OCI-LY3 (cell line): Measurements from ENCODE around the gene AOX1.
A peak's percentile ranks its signal among the peaks of the same experiment; 100 is the strongest.

Experiments
- H2AFZ ChIP-seq: fragments of 200-600, 300-600 bp; shearing (Covaris generic); 2 replicates; pipeline ENCODE4 v1.6.0; 2014; ENCODE audit warnings: antibody characterized with exemption, low read depth, low read length
- H3K27ac ChIP-seq: fragments of 200-600, 300-600 bp; sonication (generic); 2 replicates; pipeline ENCODE4 v1.5.1; 2014; ENCODE audit warnings: mild to moderate bottlenecking, low read length, moderate library complexity, mixed read lengths
- H3K27me3 ChIP-seq: fragments of 200-600, 300-600 bp; sonication (generic); 2 replicates; pipeline ENCODE4 v1.6.1; 2014; ENCODE audit warnings: low read depth, low read length, mixed read lengths
- H3K36me3 ChIP-seq: fragments of 200-600, 300-600 bp; sonication (generic); replicated peaks from 2 replicates; pipeline ENCODE3; 2014; ENCODE audit warnings: low read depth, low read length, mixed read lengths
- H3K4me1 ChIP-seq: fragments of 300-600, 200-600 bp; sonication (generic); 2 replicates; pipeline ENCODE4 v1.6.1; 2014; ENCODE audit warnings: low read length, mixed read lengths
- H3K4me2 ChIP-seq: fragments of 200-600, 300-600 bp; sonication (generic); 2 replicates; pipeline ENCODE4 v1.6.1; 2014; ENCODE audit warnings: low read length, mixed read lengths
- H3K4me3 ChIP-seq: fragments of 300-600, 200-600 bp; sonication (generic); 2 replicates; pipeline ENCODE4 v1.5.1; 2014; ENCODE audit warnings: antibody characterized with exemption, mild to moderate bottlenecking, low read length, moderate library complexity
- H3K79me2 ChIP-seq: fragments of 300-600, 200-600 bp; shearing (Covaris generic); 2 replicates; pipeline ENCODE4 v1.6.1; 2014; ENCODE audit warnings: mild to moderate bottlenecking, low read length, mixed read lengths
- H3K9ac ChIP-seq: fragments of 300-600, 200-600 bp; shearing (Covaris generic); 2 replicates; pipeline ENCODE4 v1.6.0; 2014; ENCODE audit warnings: mild to moderate bottlenecking, low read length, moderate library complexity
- H3K9me3 ChIP-seq: fragments of 200-600, 300-600 bp; shearing (Covaris generic); 2 replicates; pipeline ENCODE4 v1.6.1; 2014; ENCODE audit warnings: low read length, mixed read lengths; ENCODE audit not compliant: insufficient read depth
- H4K20me1 ChIP-seq: fragments of 200-600, 300-600 bp; sonication (generic); 2 replicates; pipeline ENCODE4 v1.6.1; 2016; ENCODE audit warnings: low read length, mixed read lengths; ENCODE audit not compliant: insufficient read depth
- EZH2phosphoT487 ChIP-seq: fragments of 200-600 bp; shearing (Covaris generic); IDR thresholded peaks from 2 replicates; pipeline ENCODE4 v1.6.1; 2018; ENCODE audit warnings: antibody characterized with exemption, mixed run types, low read depth
- TF ChIP-seq, protein P1 (sequence below): fragments of 200-600, 300-600 bp; sonication (generic); IDR thresholded peaks from 2 replicates; pipeline ENCODE4 v1.5.1; 2014; ENCODE audit warnings: antibody characterized with exemption, low read length, low read depth

AOX1 gene

DNA sequence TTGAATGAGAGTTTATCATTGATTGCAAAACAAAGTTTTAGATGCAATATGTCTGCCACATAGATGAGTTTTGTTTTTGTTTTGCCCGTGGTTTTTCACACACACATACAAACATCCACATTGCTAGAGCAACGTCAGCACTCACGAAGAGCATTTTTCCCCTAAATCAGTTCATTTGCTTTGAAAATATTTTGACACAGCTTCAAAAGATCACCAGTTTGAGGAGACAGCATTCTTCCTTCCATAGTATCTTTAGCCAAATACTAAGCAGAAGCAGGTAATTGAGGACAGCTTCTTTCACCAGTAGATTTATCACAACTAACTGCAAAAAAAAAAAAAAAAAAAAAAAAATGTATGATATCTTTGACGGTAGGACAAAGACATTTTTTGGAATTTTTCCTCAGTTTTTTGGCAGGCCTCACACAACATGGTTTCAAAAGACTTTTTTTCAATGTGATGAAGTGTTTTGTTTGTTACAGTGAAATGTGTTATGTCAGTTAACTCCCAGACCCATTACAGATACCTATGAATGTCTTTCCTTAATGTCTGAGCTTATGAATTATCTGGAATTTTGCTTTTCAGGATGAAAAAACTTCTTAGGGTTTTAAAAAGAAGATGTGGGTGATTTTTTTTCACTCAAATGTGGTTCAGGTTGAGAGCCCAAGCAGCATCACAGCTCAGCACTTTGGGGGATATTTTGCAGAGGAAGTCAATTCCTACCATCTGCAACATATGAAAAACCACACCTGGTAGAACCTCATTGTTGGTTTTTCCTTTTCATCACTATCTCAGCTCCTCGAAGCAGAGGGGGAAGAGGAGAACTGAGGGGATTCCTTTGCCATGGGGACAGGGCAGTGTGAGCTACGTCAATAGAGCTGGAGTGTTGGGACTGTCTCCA is 31.6 kb downstream of the AOX1 start:
- no peaks in the 10 kb centered on the region for H3K27me3 ChIP-seq
- H3K79me2 ChIP-seq = no peaks in the 10 kb centered on the region
- no peaks in the 10 kb centered on the region for H4K20me1 ChIP-seq
- H3K9ac ChIP-seq = no peak overlapping the region
- peaks cover 21% of the 10 kb centered on the region for H3K4me1 ChIP-seq
- H3K4me2 ChIP-seq = peak overlapping the region; percentile 33
- H3K36me3 ChIP-seq = no peaks in the 10 kb centered on the region
- H3K4me3 ChIP-seq = no peak overlapping the region
- TF ChIP-seq, protein P1, sequence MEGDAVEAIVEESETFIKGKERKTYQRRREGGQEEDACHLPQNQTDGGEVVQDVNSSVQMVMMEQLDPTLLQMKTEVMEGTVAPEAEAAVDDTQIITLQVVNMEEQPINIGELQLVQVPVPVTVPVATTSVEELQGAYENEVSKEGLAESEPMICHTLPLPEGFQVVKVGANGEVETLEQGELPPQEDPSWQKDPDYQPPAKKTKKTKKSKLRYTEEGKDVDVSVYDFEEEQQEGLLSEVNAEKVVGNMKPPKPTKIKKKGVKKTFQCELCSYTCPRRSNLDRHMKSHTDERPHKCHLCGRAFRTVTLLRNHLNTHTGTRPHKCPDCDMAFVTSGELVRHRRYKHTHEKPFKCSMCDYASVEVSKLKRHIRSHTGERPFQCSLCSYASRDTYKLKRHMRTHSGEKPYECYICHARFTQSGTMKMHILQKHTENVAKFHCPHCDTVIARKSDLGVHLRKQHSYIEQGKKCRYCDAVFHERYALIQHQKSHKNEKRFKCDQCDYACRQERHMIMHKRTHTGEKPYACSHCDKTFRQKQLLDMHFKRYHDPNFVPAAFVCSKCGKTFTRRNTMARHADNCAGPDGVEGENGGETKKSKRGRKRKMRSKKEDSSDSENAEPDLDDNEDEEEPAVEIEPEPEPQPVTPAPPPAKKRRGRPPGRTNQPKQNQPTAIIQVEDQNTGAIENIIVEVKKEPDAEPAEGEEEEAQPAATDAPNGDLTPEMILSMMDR = no peak
- TF ChIP-seq EZH2phosphoT487 = no peak
- H2AFZ ChIP-seq = no peak overlapping the region
- H3K9me3 ChIP-seq = no peaks in the 10 kb centered on the region
- no peak overlapping the region for H3K27ac ChIP-seq

DNA sequence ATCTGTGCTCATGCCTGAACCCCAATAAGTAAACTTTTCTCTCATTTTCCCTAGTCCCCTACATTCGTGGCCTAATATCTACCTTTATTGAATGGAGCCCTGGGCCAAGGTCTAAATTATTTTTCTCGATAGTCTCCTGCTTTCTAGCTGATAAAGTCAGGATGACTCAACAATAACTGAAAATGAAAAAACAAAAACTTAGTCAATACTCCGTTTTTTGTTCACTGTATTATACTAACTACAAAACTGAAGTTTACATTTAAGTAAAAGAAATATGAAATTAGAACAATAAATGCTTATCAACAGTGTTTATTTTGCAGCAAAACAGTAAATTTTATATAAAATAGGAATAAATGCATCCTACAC is 32.2 kb downstream of the AOX1 start:
- H3K27ac ChIP-seq = no peak overlapping the region
- no peak overlapping the region for H3K4me3 ChIP-seq
- H4K20me1 ChIP-seq = no peaks in the 10 kb centered on the region
- no peaks in the 10 kb centered on the region for H3K27me3 ChIP-seq
- no peaks in the 10 kb centered on the region for H3K9me3 ChIP-seq
- no peaks in the 10 kb centered on the region for H3K36me3 ChIP-seq
- no peak overlapping the region for H3K9ac ChIP-seq
- H3K4me1 ChIP-seq = peaks cover 21% of the 10 kb centered on the region
- H3K79me2 ChIP-seq = no peaks in the 10 kb centered on the region
- peak overlapping the region; percentile 33 for H3K4me2 ChIP-seq
- no peak overlapping the region for H2AFZ ChIP-seq
- TF ChIP-seq, protein P1 = no peak
- no peak for TF ChIP-seq EZH2phosphoT487

DNA sequence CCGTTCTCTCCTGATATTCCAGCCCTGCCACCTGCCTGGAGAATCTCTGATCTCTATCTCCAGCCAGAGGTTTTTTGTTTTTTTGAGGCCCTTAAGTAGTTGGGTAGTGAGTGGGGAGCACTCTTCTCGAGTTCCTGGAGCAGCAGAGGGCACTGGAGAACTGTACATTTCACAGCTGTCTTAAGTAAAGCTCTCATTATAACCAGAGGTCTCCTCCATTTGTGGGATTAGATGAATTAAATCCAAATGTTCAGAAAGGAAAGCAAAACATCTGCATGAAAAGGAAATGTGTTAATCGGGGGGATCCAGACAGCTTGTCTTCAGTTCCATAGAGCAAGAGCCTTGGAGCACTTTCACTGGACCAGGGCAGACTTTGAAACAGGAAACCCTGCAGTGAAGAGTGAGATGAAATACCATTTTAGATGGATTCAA is 32.8 kb downstream of the AOX1 start:
- Histone ChIP-seq H3K9me3 (no peaks in the 10 kb centered on the region), H3K79me2 (no peaks in the 10 kb centered on the region), H2AFZ (no peak overlapping the region), H3K4me2 (no peak overlapping the region), H3K27ac (no peak overlapping the region), H3K4me1 (peaks cover 21% of the 10 kb centered on the region), H3K27me3 (no peaks in the 10 kb centered on the region), H3K9ac (no peak overlapping the region), H3K36me3 (no peaks in the 10 kb centered on the region), H4K20me1 (no peaks in the 10 kb centered on the region), H3K4me3 (no peak overlapping the region)
- TF ChIP-seq, protein P1 = peak; percentile 38
- TF ChIP-seq EZH2phosphoT487 = no peak

DNA sequence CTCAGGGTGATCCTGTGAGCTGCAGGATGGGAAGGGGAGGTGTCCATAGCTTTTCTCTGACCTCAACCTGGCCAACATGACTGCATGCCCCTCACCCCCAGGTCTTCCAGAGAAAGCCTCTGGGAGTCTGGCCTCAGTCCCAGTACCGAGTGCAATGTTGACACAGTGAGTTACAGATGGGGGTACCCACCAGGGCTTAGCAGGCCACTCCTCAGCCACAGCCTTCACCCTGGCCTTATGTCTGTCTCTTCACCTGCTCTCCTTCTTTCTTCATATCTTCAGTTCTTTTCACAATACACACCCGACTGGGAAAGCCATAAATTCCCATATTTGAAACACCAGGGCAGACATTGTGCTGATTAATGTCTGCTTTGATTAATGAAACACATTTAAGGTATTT is 33.5 kb downstream of the AOX1 start:
- TF ChIP-seq, protein P1 = no peak
- no peak for TF ChIP-seq EZH2phosphoT487
- no peaks in the 10 kb centered on the region for H3K27me3 ChIP-seq
- H3K4me1 ChIP-seq = peaks cover 17% of the 10 kb centered on the region

More for the DNA sequence above, 33.5 kb downstream of the AOX1 start:
- Histone ChIP-seq H3K4me3 (no peak overlapping the region), H3K27ac (no peak overlapping the region), H3K36me3 (no peaks in the 10 kb centered on the region), H3K9me3 (no peaks in the 10 kb centered on the region), H2AFZ (no peak overlapping the region), H3K4me2 (no peak overlapping the region), H3K79me2 (no peaks in the 10 kb centered on the region), H3K9ac (no peak overlapping the region), H4K20me1 (no peaks in the 10 kb centered on the region)
